OCI-LY1 (cell line): Measurements from ENCODE around the gene GJB4.

Experiments used
- H2AFZ ChIP-seq: fragments of 200-600 bp; sonication (generic), shearing (Covaris generic); 2 replicates; pipeline ENCODE4 v1.6.0; 2014; ENCODE audit warnings: antibody characterized with exemption, mild to moderate bottlenecking, low read length
- H3F3A ChIP-seq: fragments of 200-600 bp; sonication (generic), shearing (Covaris generic); 2 replicates; pipeline ENCODE4 v1.6.0; 2014; ENCODE audit warnings: mild to moderate bottlenecking, antibody characterized with exemption, low read length, moderate library complexity; ENCODE audit not compliant: insufficient read depth
- H3K27ac ChIP-seq: fragments of 200-600 bp; sonication (generic); 2 replicates; pipeline ENCODE4 v1.5.1; 2014; ENCODE audit warnings: low read length, mixed run types, mild to moderate bottlenecking, low read depth; ENCODE audit not compliant: poor library complexity, severe bottlenecking
- H3K27me3 ChIP-seq: fragments of 200-600 bp; sonication (generic); 2 replicates; pipeline ENCODE4 v1.6.0; 2014; ENCODE audit warnings: antibody characterized with exemption, mild to moderate bottlenecking, low read length, moderate library complexity; ENCODE audit not compliant: insufficient read depth
- H3K36me3 ChIP-seq: fragments of 200-600 bp; sonication (generic); 2 replicates; pipeline ENCODE4 v1.6.1; 2014; ENCODE audit warnings: mild to moderate bottlenecking, antibody characterized with exemption, low read length, moderate library complexity, mixed read lengths; ENCODE audit not compliant: insufficient read depth
- H3K4me1 ChIP-seq: fragments of 200-600 bp; sonication (generic); 2 replicates; pipeline ENCODE4 v1.5.1; 2014; ENCODE audit warnings: mild to moderate bottlenecking, low read length, moderate library complexity; ENCODE audit not compliant: insufficient read depth, severe bottlenecking
- H3K4me2 ChIP-seq: fragments of 200-600 bp; sonication (generic), shearing (Covaris generic); 2 replicates; pipeline ENCODE4 v1.6.1; 2014; ENCODE audit warnings: low read length
- H3K4me3 ChIP-seq: fragments of 200-600 bp; sonication (generic); 2 replicates; pipeline ENCODE4 v1.5.1; 2014; ENCODE audit warnings: low read length, low read depth, mild to moderate bottlenecking, mixed read lengths; ENCODE audit not compliant: poor library complexity, severe bottlenecking
- H3K79me2 ChIP-seq: fragments of 200-600 bp; shearing (Covaris generic); 2 replicates; pipeline ENCODE4 v1.6.1; 2016; ENCODE audit warnings: mixed run types, low read length, mixed read lengths; ENCODE audit not compliant: insufficient read depth
- H3K9ac ChIP-seq: fragments of 200-600 bp; sonication (generic), shearing (Covaris generic); 2 replicates; pipeline ENCODE4 v1.6.1; 2014; ENCODE audit warnings: mild to moderate bottlenecking, low read length, mixed read lengths
- H3K9me2 ChIP-seq: fragments of 200-600 bp; sonication (generic), shearing (Covaris generic); 2 replicates; pipeline ENCODE4 v1.6.1; 2014; ENCODE audit warnings: low read depth, mild to moderate bottlenecking, low read length, mixed read lengths
- H3K9me3 ChIP-seq: fragments of 200-600 bp; shearing (Covaris generic); 2 replicates; pipeline ENCODE4 v1.6.1; 2014; ENCODE audit warnings: low read length, mixed read lengths
- H4K20me1 ChIP-seq: fragments of 200-600 bp; sonication (generic), shearing (Covaris generic); 2 replicates; pipeline ENCODE4 v1.6.0; 2016; ENCODE audit warnings: mild to moderate bottlenecking, low read length; ENCODE audit not compliant: insufficient read depth
- EZH2 ChIP-seq: fragments of 200-600 bp; sonication (generic), shearing (Covaris generic); IDR thresholded peaks from 2 replicates; pipeline ENCODE4 v1.8.0; 2017; ENCODE audit warnings: borderline replicate concordance, mixed run types, mild to moderate bottlenecking, antibody characterized with exemption, low read length, moderate library complexity, mixed read lengths
- TF ChIP-seq, protein P1 (sequence below): fragments of 200-600 bp; sonication (generic), shearing (Covaris generic); IDR thresholded peaks from 2 replicates; pipeline ENCODE4 v1.5.1; 2017; ENCODE audit warnings: mild to moderate bottlenecking, antibody characterized with exemption, low read length, moderate library complexity, mixed read lengths

Gene GJB4

DNA sequence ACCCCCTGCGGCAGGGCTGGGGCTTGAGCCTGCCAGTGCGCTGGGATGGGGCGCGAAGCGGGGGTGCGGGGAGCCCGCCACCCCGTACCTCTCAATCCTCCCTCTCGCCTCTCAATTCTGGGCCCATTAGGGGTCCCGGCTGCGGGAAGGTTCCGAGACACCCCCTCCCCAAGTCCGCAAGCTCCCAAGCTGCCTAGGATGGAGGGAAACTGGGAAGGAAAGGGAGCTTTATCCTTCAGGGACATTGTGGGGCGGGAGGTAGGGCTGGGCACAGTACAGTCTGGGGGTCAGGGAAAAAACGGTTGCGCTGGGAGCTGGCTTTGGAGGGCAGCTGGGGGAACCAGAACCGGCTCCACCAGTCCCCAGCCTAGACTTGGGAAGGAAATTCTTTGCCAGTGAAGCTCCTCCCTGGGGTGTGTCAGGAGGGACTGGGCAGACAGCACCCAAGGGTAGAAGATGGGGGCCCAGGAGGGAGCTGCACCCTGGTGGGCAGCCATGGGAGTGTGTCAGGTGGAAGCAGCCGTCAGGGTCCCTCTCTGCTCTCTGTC lies 22.4 kb downstream of the GJB4 start:
- H3K9me3 ChIP-seq = no peaks in the 10 kb centered on the region
- no peak overlapping the region for H3K4me3 ChIP-seq
- H3K4me2 ChIP-seq = no peak overlapping the region
- H3K4me1 ChIP-seq = no peaks in the 10 kb centered on the region
- H3K27me3 ChIP-seq = no peaks in the 10 kb centered on the region; the same call in 1 of the 2 replicates
- no peak overlapping the region for H2AFZ ChIP-seq
- H3K27ac ChIP-seq = no peak overlapping the region
- TF ChIP-seq, protein P1, sequence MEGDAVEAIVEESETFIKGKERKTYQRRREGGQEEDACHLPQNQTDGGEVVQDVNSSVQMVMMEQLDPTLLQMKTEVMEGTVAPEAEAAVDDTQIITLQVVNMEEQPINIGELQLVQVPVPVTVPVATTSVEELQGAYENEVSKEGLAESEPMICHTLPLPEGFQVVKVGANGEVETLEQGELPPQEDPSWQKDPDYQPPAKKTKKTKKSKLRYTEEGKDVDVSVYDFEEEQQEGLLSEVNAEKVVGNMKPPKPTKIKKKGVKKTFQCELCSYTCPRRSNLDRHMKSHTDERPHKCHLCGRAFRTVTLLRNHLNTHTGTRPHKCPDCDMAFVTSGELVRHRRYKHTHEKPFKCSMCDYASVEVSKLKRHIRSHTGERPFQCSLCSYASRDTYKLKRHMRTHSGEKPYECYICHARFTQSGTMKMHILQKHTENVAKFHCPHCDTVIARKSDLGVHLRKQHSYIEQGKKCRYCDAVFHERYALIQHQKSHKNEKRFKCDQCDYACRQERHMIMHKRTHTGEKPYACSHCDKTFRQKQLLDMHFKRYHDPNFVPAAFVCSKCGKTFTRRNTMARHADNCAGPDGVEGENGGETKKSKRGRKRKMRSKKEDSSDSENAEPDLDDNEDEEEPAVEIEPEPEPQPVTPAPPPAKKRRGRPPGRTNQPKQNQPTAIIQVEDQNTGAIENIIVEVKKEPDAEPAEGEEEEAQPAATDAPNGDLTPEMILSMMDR = no peak
- TF ChIP-seq EZH2 = no peak
- no peaks in the 10 kb centered on the region for H3F3A ChIP-seq
- no peaks in the 10 kb centered on the region for H3K79me2 ChIP-seq
- no peaks in the 10 kb centered on the region for H3K9me2 ChIP-seq
- no peaks in the 10 kb centered on the region for H3K36me3 ChIP-seq
- no peaks in the 10 kb centered on the region for H4K20me1 ChIP-seq
- H3K9ac ChIP-seq = no peak overlapping the region

DNA sequence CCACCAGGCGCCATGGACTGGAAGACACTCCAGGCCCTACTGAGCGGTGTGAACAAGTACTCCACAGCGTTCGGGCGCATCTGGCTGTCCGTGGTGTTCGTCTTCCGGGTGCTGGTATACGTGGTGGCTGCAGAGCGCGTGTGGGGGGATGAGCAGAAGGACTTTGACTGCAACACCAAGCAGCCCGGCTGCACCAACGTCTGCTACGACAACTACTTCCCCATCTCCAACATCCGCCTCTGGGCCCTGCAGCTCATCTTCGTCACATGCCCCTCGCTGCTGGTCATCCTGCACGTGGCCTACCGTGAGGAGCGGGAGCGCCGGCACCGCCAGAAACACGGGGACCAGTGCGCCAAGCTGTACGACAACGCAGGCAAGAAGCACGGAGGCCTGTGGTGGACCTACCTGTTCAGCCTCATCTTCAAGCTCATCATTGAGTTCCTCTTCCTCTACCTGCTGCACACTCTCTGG lies 25.2 kb downstream of the GJB4 start:
- Histone ChIP-seq H3F3A (no peaks in the 10 kb centered on the region), H3K4me3 (no peak overlapping the region), H3K27ac (no peak overlapping the region), H3K9me2 (no peaks in the 10 kb centered on the region), H3K27me3 (no peaks in the 10 kb centered on the region), H4K20me1 (no peaks in the 10 kb centered on the region), H3K79me2 (no peaks in the 10 kb centered on the region), H2AFZ (no peak overlapping the region), H3K4me1 (no peaks in the 10 kb centered on the region), H3K9ac (no peak overlapping the region), H3K4me2 (no peak overlapping the region), H3K36me3 (no peaks in the 10 kb centered on the region), H3K9me3 (no peaks in the 10 kb centered on the region)
- no peak for TF ChIP-seq EZH2

DNA sequence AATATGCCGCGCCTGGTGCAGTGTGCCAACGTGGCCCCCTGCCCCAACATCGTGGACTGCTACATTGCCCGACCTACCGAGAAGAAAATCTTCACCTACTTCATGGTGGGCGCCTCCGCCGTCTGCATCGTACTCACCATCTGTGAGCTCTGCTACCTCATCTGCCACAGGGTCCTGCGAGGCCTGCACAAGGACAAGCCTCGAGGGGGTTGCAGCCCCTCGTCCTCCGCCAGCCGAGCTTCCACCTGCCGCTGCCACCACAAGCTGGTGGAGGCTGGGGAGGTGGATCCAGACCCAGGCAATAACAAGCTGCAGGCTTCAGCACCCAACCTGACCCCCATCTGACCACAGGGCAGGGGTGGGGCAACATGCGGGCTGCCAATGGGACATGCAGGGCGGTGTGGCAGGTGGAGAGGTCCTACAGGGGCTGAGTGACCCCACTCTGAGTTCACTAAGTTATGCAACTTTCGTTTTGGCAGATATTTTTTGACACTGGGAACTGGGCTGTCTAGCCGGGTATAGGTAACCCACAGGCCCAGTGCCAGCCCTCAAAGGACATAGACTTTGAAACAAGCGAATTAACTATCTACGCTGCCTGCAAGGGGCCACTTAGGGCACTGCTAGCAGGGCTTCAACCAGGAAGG lies 25.8 kb downstream of the GJB4 start:
- Histone ChIP-seq H3K27me3 (no peaks in the 10 kb centered on the region), H3K27ac (no peak overlapping the region)

More for the DNA sequence above, 25.8 kb downstream of the GJB4 start:
- no peak overlapping the region for H3K9ac ChIP-seq
- H3K36me3 ChIP-seq = no peaks in the 10 kb centered on the region
- no peaks in the 10 kb centered on the region for H3K9me3 ChIP-seq
- H3K79me2 ChIP-seq = no peaks in the 10 kb centered on the region
- TF ChIP-seq, protein P1 = no peak
- no peak for TF ChIP-seq EZH2
- H3K4me3 ChIP-seq = no peak overlapping the region
- H2AFZ ChIP-seq = no peak overlapping the region
- no peaks in the 10 kb centered on the region for H4K20me1 ChIP-seq
- no peaks in the 10 kb centered on the region for H3F3A ChIP-seq
- no peak overlapping the region for H3K4me2 ChIP-seq
- H3K4me1 ChIP-seq = no peaks in the 10 kb centered on the region
- no peaks in the 10 kb centered on the region for H3K9me2 ChIP-seq
